Measurements from ENCODE around the gene UBTD2.
"Not testable (repeated sequence)": the region's sequence is repeated elsewhere in the genome, so short reads cannot be mapped to it uniquely, and the experiment has no call there.

UBTD2 gene

GRCh38 chr5:172283020-172283861 is at the start of gene UBTD2:
UBTD2 (minus strand) TSS chr5:172283764; CDS start chr5:172283665, 99 bp downstream.
- peak; percentile 66 to 73 for DNase-seq

- not testable (repeated sequence) for DNase-seq
Measured at GRCh38 chr5:172326901-172327300, 43.3 kb upstream of the UBTD2 start.

DNA sequence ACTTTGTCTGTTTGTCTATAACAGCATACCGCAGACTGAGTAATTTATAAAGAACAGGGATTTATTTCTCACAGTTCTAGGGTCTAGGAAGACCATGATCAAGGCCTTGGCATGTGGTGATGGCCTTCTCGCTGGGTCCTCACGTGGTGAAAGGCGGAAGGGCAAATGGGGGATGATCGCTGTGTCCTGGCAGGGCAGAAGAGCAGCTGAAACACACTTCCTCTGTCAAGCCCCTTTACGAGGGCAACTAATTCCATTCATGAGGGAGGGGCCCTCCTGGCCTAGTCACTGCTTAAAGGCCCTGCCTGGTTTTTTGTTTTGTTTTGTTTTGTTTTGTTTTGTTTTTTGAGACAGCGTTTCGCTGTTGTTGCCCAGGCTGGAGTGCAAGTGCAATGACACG is 41.9 kb upstream of the UBTD2 start:
- DNase-seq = no peak

DNA sequence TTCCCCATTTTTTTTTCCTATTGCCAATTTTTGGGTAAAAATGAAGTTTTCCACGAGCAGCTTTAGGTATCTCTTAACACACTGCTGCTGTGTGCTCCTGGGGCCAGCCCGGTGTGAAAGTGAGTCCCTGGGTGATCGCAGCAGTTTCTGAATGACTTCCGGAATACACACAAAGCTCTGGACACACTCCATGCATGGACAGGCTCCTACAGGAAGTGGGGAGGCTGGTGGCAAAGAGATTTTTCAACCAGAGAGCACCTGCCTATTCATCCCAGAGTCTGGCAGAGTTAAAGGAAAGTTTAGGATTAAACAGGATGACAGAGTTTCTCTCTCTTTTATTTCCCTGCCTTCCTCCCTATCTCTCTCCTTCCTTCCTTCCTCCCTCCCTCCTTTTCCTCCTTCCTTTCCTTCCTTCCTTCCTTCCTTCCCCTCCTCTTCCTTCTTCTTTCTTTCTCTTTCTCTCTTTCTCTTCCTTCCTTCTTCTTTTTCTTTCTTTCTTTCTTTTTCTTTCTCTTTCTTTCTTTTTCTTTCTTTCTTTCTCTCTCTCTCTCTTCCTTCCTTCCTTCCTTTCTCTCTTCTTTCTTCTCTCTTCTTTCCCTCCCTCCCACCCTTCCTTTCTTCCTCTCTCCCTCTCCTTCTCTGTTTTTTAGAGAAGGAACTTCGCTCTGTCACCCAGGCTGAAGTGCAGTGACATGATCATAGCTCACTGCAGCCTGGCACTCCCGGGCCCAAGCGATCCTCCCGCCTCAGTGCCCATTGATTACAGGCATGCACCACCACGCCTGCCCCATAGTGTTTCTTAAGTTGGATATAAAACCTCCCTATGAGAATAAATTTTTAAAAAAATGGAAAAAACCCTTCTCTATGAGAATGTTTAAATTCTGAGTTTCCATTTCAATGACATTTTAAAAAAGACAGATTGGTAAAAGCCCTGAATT is 38.7 kb upstream of the UBTD2 start:
- DNase-seq = no peak

DNA sequence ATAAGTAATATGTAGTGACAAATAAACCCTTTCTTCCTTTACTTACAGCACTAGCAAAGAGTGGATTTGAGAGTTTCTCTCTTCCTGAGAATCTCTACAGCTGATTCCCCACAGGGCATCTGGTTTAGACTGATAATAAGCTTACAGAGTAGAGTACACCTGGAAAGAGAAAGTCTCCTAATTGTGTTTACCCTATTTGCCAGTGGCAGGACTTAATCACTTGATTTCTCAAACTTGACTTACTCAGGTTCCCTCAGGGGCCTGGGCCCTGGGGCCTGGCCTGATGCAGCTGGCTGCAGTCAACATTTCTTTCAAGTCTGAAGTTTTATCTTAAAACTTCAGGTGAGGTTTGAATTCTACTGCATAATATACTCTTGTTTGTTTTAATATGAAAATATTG is 38.0 kb upstream of the UBTD2 start:
- DNase-seq = no peak

GRCh38 chr5:172319708-172320441 is 36.3 kb upstream of the UBTD2 start:
- DNase-seq = no peak

GRCh38 chr5:172315587-172316493 is 32.3 kb upstream of the UBTD2 start:
- no peak for DNase-seq

GRCh38 chr5:172313915-172314314 is 30.4 kb upstream of the UBTD2 start:
- no peak for DNase-seq

- no peak for DNase-seq
Measured at GRCh38 chr5:172312286-172312685, 28.7 kb upstream of the UBTD2 start.

GRCh38 chr5:172311605-172312004 is 28.0 kb upstream of the UBTD2 start:
- DNase-seq = no peak

GRCh38 chr5:172311026-172311425 is 27.5 kb upstream of the UBTD2 start:
- no peak for DNase-seq

DNA sequence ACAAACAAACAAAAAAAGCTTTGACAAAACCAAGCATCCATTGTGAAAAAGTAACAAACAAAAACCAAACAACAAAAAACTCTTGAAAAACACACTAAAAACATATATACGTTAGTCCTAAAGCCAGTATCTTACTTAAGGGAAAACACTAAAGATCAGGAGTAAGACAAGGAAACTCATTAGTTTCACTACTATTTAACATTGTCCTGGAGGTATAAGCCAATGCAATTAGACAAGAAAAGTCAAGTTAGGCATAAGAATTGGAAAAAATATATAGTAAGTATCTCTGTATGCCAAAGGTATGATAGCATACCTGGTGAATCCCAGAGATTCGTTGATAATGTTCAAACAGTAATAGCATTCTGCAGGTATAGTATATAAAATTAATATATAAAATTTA is 21.8 kb upstream of the UBTD2 start:
- no peak for DNase-seq

DNA sequence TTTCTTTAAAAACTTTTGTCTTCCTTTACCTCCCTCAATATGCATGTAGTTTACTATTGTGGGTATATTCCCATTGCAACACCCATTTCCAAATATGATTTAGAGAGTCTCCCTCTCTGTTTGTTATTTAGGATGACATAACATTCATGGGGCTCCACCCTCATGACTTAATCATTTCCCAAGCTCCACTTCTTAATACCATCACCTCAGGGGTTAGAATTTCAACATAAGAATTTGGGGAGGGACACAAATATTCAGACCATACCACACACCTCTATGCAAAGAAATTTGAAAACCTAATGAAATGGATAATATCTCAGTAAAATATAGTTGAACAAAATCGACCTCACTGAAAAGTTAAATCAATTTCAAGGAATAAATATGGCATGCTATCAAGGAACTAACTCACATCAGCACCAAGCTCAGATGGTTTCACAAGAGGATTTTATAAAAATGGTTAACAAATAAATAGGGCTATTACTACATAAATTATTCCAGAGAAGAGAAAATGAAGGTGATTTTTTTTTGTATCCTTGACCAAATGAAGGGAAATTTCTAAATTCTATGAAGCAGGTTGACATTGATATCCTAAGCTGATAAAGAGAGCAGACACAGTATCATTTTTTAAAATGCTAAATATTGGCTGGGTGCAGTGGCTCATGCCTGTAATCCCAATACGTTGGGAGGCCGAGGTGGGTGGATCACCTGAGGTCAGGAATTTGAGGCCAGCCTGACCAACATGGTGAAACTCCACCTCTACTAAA is 20.2 kb upstream of the UBTD2 start:
- DNase-seq = no peak

GRCh38 chr5:172303162-172303561 is 19.6 kb upstream of the UBTD2 start:
- DNase-seq = no peak

GRCh38 chr5:172302047-172302710 is 18.6 kb upstream of the UBTD2 start:
- no peak for DNase-seq

GRCh38 chr5:172299916-172300439 is 16.4 kb upstream of the UBTD2 start:
- no peak for DNase-seq

- DNase-seq = no peak
Measured at GRCh38 chr5:172294831-172295230, 11.3 kb upstream of the UBTD2 start.

- DNase-seq = no peak
Measured at GRCh38 chr5:172293745-172294342, 10.3 kb upstream of the UBTD2 start.

- DNase-seq = peak; percentile 37 to 58
Measured at GRCh38 chr5:172293054-172293744, 9.6 kb upstream of the UBTD2 start.

Data from stimulated activated CD4-positive, alpha-beta T cell treated with anti-CD3 and anti-CD28 coated beads, Interleukin-4, amount 100 ng/mL, for 4 hours (primary cell).